HG03066 (cell line): ENCODE results near the gene CHST12.

Experiments
- ATAC-seq: cut with Tn5 transposase; IDR thresholded peaks from one replicate; pipeline ENCODE4 v1.9.1; 2021; ENCODE audit warnings: low read depth; ENCODE audit not compliant: unreplicated experiment

CHST12 gene

GRCh38 chr7:2403014-2403717, at the start of gene CHST12:
Gene CHST12 (plus strand): TSS chr7:2403611. CDS start chr7:2432640, 29,029 bp downstream.
- ATAC-seq, result peak; percentile 30

- ATAC-seq, result peak; percentile 57
Observed at GRCh38 chr7:2353936-2354185, 49.5 kb upstream of the CHST12 start.

GRCh38 chr7:2354186-2354938, 49.0 kb upstream of the CHST12 start, which contains the start of gene EIF3B:
Gene EIF3B (plus strand): TSS chr7:2354827. CDS start chr7:2354922, 95 bp downstream.
- ATAC-seq, result peak; percentile 75

GRCh38 chr7:2354939-2355704, 48.3 kb upstream of the CHST12 start:
- ATAC-seq, result peak; percentile 8

GRCh38 chr7:2355705-2356008, 47.8 kb upstream of the CHST12 start:
- ATAC-seq, result no peak

GRCh38 chr7:2357165-2357564, 46.2 kb upstream of the CHST12 start:
- no peak for ATAC-seq

- no peak for ATAC-seq
Observed at GRCh38 chr7:2357571-2357970, 45.8 kb upstream of the CHST12 start.

- ATAC-seq, result no peak
Observed at GRCh38 chr7:2358968-2359527, 44.4 kb upstream of the CHST12 start.

GRCh38 chr7:2359610-2360009, 43.8 kb upstream of the CHST12 start:
- ATAC-seq, result no peak

GRCh38 chr7:2360796-2361195, 42.6 kb upstream of the CHST12 start:
- no peak for ATAC-seq

- no peak for ATAC-seq
Observed at GRCh38 chr7:2362385-2363088, 40.9 kb upstream of the CHST12 start.

GRCh38 chr7:2369139-2369538, 34.3 kb upstream of the CHST12 start:
- no peak for ATAC-seq

GRCh38 chr7:2371329-2371728, 32.1 kb upstream of the CHST12 start:
- ATAC-seq, result no peak

- ATAC-seq, result no peak
Observed at GRCh38 chr7:2372724-2373123, 30.7 kb upstream of the CHST12 start.

- ATAC-seq, result no peak
Observed at GRCh38 chr7:2373124-2373556, 30.3 kb upstream of the CHST12 start.

- ATAC-seq, result no peak
Observed at GRCh38 chr7:2373646-2374045, 29.8 kb upstream of the CHST12 start.

GRCh38 chr7:2374401-2374800, 29.0 kb upstream of the CHST12 start:
- ATAC-seq, result no peak

GRCh38 chr7:2374830-2375728, 28.3 kb upstream of the CHST12 start:
- no peak for ATAC-seq

- ATAC-seq, result no peak
Observed at GRCh38 chr7:2376351-2377154, 26.9 kb upstream of the CHST12 start.
